ENCODE results near the gene AMFR. TPM values are rescaled to one million over a fixed set of nuclear protein-coding genes. Genes with fewer than 3 reads are reported as not detected.

The AMFR gene
- total and polyA plus RNA-seq, 4 donors: 39.5 to 86.1 (median 61.2) TPM

- no peak for ATAC-seq (ENCODE audit: insufficient read depth, low FRiP score)
These were observed 84.9 kb downstream of the AMFR start for GRCh38 chr16:56340416-56340815.

GRCh38 chr16:56339431-56340195, 85.7 kb downstream of the AMFR start:
- no peak for ATAC-seq (ENCODE audit: insufficient read depth, low FRiP score)
- WGBS, 2 donors: 89 to 97% methylated on average over 17 of the region's 17 CpGs

More at GRCh38 chr16:56340416-56340815, 84.9 kb downstream of the AMFR start:
- Histone ChIP-seq H3K9me3 (ENCODE audit: control insufficient read depth in 4 of 4, insufficient read depth in 3 of 4, low read length in 3 of 4) (no peaks in the 10 kb centered on the region), H3K27me3 (ENCODE audit: control insufficient read depth in 3 of 3, insufficient read depth in 3 of 3, low read length in 2 of 3) (no peaks in the 10 kb centered on the region), H3K9ac (ENCODE audit: insufficient read depth in 1 of 2, low read length in 2 of 2) (no peak overlapping the region), H3K4me1 (ENCODE audit: control insufficient read depth in 5 of 5, insufficient read depth in 5 of 5, low read length in 5 of 5) (no peaks in the 10 kb centered on the region), H3K27ac (ENCODE audit: low read depth in 1 of 2, low read length in 1 of 2) (no peak overlapping the region), H3K4me3 (no peak overlapping the region), H3K36me3 (ENCODE audit: control insufficient read depth in 4 of 4, insufficient read depth in 4 of 4, low read length in 4 of 4) (peaks cover 0 to 29% (median 0%) of the 10 kb centered on the region in 4 donors)
- no peak for TF ChIP-seq CTCF (IDR thresholded peaks at IDR 0.05; ENCODE audit: control extremely low read depth, extremely low read depth)
- WGBS, 2 donors: 93 to 95% methylated on average over 23 of the region's 23 CpGs
- DNase-seq: no peak

DNA sequence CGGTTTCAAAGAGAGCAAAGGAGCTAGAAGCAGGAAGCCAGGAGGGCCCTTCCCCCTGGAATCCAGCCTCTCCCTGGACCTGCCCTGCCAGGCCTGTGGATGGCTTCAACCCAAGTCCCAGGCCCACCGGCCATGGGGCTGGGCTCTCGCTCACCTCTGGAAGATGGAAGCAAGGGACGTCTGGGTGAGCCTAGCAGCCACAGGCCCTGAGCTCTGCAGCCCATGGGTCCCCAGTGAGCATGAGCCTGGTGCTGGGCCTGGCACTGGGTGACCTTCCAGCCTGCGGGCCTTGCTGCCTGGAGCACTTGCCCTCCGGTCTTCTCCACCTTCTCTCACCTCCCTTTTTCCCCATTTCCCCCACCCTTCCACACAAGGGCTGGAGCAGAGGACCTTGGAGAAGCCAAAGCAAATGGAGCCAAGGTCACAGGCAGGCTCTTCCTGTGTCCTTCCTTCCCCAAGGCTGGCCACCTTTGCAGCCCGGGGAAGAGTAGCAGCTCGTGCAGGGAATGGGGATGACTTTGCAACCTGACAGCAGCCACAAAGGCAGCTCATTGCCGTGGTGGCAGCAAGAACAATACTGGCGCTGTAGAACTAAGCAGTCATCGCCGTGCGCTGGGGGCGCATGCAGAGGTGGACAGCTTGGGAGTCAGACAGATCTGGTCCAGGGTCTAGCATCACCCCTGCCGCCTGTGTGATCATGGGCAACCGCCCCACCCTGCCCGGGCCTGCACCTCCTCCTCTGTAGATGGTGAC, 86.6 kb downstream of the AMFR start:
- no peak overlapping the region for H3K9ac ChIP-seq (ENCODE audit: insufficient read depth in 1 of 2, low read length in 2 of 2)
- no peak overlapping the region for H3K4me3 ChIP-seq
- H3K27me3 ChIP-seq (ENCODE audit: control insufficient read depth in 3 of 3, insufficient read depth in 3 of 3, low read length in 2 of 3): no peaks in the 10 kb centered on the region
- no peak for ATAC-seq (ENCODE audit: insufficient read depth, low FRiP score)
- DNase-seq: no peak
- peaks cover 0 to 22% (median under 1%) of the 10 kb centered on the region in 4 donors for H3K36me3 ChIP-seq (ENCODE audit: control insufficient read depth in 4 of 4, insufficient read depth in 4 of 4, low read length in 4 of 4)
- H3K4me1 ChIP-seq (ENCODE audit: control insufficient read depth in 5 of 5, insufficient read depth in 5 of 5, low read length in 5 of 5): no peaks in the 10 kb centered on the region
- TF ChIP-seq CTCF (IDR thresholded peaks at IDR 0.05; ENCODE audit: control extremely low read depth, extremely low read depth): no peak
- WGBS, 2 donors: 89 to 91% methylated on average over 17 of the region's 17 CpGs
- H3K27ac ChIP-seq (ENCODE audit: low read depth in 1 of 2, low read length in 1 of 2): no peak overlapping the region
- no peaks in the 10 kb centered on the region for H3K9me3 ChIP-seq (ENCODE audit: control insufficient read depth in 4 of 4, insufficient read depth in 3 of 4, low read length in 3 of 4)

More at GRCh38 chr16:56339431-56340195, 85.7 kb downstream of the AMFR start:
- H3K9me3 ChIP-seq (ENCODE audit: control insufficient read depth in 4 of 4, insufficient read depth in 3 of 4, low read length in 3 of 4): no peaks in the 10 kb centered on the region
- H3K4me3 ChIP-seq: no peak overlapping the region
- H3K27me3 ChIP-seq (ENCODE audit: control insufficient read depth in 3 of 3, insufficient read depth in 3 of 3, low read length in 2 of 3): no peaks in the 10 kb centered on the region
- no peak overlapping the region for H3K9ac ChIP-seq (ENCODE audit: insufficient read depth in 1 of 2, low read length in 2 of 2)
- no peak overlapping the region for H3K27ac ChIP-seq (ENCODE audit: low read depth in 1 of 2, low read length in 1 of 2)
- TF ChIP-seq CTCF (IDR thresholded peaks at IDR 0.05; ENCODE audit: control extremely low read depth, extremely low read depth): no peak
- DNase-seq: no peak
- H3K36me3 ChIP-seq (ENCODE audit: control insufficient read depth in 4 of 4, insufficient read depth in 4 of 4, low read length in 4 of 4): peaks cover 0 to 28% (median under 1%) of the 10 kb centered on the region in 4 donors
- no peaks in the 10 kb centered on the region for H3K4me1 ChIP-seq (ENCODE audit: control insufficient read depth in 5 of 5, insufficient read depth in 5 of 5, low read length in 5 of 5)

Data from lung (tissue), 12 donors.